NCI-H146 (cell line): ENCODE data around the gene PLSCR2.
"Not testable (repeated sequence)": the region's sequence is repeated elsewhere in the genome, so short reads cannot be mapped to it uniquely, and the experiment has no call there.

Source experiments
- DNase-seq: peaks from one replicate; lab custom pipeline; 2025; lab: John Stamatoyannopoulos, UW

Gene PLSCR2, protein sequence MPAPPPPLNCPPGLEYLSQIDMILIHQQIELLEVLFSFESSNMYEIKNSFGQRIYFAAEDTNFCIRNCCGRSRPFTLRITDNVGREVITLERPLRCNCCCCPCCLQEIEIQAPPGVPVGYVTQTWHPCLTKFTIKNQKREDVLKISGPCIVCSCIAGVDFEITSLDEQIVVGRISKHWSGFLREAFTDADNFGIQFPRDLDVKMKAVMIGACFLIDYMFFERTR

DNA sequence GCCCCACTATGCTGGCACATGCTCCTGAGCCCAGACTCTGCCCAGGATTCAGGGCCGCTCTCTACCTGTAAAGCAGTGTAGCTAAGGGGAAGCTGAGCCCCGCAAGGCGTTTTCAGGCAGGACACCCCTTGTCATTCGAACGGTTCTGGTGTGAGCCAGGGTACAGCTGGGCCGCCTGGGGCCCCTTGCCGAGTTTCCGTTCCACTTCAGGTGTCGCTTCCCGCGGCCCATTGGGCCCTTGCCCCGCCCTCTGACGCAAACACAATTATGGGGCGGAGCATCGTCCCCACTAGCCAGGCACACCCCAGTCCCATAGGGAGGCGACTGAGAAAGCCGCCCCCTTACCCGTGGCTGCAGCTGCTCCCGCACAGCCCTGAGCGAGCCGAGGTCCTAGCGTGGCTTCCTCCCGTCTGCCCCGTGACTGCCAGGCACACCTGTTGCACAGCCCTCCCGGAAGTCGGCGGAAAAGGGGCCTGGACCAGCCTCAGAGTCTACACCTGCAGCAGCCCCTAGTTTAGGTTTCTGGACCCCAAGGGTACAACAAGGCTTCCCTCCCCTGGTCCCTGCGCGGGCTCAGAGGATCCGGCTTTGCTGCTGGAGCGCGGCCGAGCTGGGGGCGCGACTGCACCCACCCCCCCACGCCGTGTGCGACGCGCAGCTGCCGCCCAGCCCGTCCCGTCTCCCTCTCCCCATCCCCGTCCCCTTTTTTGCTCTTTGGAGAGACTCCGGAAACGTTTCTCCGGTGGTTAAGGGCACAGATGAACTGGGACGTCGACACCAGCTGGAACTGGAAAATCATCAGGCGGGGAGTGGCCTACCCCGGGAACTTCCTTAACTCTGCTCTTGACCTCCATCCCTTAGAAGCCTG is at the start of gene PLSCR2:
Gene PLSCR2 (minus strand): TSS at position 412 of the 868 bp plus-strand sequence. CDS start 9,657 bp downstream, outside the sequence.
- peak; percentile 91 for DNase-seq

DNA sequence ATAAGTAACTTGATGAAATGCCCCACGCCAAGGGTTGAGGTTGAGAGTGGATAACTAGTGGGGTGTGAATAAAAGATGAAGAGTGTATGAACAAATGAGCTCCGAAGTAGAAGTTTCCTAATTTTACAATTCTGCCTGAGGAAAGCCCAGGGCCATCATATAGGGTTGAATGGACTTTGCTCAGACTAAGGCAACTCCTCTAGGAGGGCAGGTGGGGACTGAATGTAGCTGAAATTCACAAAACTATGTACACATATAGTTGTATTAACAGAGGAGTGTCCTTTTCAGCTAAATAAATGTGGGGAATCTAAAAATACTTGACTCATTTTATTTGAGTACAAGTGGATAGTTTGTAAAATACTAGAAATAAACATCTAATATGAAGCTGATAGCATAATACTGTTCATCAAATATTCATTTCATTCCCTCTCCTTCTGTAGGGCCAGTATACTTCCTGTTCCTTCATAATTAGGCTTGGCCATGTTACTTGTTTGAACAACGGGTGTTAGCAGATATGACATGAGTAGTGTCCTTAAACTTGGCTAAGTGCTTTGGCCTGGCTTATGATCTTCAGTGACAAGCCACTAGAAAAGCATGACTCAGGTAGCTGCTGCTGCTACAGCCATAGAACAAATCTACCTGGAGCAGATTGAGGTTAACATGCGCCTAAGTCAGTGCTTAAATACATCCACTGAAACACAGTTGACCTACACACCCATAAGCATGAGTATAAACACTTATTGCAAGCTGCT is 48.5 kb upstream of the PLSCR2 start:
- DNase-seq = peak; percentile 69

DNA sequence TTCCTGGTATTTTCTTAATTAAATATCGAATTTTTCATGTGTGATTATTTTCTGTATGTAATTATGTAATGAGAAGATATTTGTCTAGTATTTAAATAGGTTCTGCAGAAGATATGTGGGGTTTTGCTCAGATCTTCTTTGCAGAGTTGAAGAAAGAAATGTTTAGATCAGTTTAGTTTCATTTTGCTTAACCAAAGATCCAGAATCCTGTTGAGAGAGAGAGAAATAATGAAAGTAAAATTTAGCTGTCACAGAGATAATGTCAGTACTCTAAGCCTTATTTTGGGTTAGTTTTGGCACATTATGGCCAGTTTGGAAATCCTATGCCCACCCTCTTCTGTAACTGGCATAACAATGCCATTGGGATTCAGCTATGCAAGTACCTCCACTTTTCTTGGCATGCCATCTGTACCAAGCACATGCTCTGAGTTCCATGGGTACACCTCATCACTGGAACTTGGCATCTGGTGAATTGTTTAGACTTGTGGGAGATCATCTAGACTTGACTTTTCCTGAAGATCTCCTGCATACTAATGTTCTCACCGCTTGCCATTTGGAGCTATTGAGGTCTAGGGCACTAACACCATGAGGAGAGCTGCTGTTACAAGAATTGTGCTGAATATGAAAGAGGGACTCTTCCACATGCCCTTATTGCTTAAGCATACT is 44.2 kb upstream of the PLSCR2 start:
- no peak for DNase-seq

DNA sequence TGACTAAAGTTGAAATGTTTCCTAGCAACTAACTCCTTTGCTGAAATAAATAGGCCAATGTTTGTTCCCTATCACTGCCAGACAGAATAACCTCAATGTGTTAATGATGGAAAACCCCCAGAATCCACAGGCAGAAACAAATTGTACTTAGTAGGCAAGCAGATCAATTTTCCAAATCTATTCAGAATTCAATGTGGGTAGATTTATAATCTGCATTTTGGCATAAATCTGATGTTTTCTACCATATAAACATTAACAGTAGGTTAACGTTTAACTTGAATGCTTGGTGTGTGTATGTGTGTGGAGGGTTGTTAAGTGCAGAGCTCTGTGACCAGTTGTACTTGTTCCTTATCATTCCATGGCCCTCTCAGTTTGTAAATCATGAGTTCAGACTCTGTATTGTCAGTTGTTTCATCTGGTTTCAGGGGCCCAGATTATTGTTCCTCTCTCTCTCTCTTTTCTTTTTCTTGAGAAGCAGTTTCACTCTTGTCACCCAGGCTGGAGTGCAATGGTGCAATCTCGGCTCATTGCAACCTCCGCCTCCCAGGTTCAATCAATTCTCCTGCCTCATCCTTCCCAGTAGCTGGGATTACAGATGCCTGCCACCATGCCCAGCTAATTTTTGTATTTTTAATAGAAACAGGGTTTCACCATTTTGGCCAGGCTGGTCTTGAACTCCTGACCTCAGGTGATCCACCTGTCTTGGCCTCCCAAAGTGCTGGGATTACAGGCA is 42.2 kb upstream of the PLSCR2 start:
- no peak for DNase-seq

DNA sequence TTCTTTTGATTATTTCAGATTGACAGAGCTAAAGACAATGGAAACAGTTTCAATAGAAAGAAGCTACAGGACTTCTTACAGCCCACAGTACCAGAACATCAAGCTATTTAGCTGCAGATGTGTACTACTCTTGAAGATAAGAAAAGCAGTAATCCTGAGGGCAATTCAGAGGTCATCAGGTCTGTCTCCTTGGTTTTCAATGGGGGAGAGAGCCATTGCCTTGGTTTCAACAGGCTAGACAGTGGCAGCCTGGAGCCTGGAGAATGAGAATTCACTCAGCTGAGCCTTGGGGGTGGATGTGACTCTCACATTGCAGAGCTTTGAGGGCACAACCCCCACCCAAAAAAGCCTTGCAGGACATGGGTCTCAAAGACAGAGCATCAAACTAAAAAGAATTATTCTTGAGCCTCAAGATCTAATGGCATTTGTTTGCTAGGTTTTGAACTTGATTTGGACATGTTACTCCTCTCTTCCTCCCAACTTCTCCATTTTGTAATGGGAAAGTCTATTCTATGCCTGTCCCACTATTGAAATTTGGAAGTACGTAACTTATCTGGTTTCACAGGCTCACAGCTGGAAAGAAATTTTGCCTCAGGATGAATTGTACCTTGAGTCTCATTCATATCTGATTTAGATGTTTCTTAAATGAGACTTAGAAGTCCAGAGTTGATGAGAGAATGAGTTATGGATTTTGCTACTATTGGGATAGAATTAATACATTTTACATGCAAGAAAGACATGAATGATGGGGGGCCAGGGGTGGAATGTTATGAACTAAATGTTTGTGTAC is 38.2 kb upstream of the PLSCR2 start:
- no peak for DNase-seq

DNA sequence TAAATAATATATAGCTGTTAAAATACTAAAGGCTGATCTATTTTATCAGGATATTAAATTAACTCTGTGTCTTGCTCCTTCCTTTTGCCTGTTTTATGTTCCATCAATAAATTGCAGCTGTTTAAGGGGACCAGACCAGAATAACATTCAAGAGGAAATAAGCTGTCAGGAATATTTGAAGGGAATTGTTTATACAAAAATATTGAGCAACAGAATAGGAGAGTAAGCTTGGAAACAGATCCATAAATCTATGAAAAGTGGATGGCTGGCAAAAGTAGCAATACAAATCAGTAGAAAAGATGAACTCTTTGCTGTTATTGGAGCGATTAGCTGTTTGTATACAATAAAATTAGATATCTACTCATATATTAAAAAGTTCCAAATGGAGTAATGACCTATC is 36.2 kb upstream of the PLSCR2 start:
- DNase-seq = no peak

DNA sequence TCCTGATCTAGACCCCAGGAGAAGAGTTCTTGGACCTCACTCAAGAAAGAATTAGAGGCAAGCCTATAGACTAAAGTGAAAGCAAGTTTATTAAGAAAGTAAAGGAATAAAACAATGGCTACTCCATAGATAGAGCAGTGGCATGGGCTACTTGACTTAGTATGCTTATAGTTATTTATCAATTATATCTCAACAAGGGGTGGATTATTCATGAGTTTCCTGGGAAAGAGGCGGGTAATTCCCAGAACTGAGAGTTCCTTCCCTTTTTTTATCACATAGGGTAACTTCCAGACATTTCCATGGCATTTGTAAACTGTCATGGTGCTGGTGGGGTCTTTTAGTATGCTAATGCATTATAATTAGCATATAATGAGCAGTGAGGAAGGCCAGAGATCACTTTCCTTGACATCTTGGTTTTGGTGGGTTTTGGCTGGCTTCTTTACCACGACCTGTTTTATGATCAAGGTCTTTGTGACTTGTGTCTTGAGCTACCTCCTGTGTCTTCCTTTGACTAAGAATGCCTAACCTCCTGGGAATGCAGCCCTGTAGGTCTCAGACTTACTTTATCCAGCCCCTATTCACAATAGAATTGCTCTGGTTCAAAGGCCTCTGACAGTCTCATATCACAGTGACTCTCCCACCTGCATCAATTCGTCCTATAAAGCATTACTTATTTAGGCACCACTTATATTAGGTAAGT is 35.3 kb upstream of the PLSCR2 start:
- DNase-seq = no peak

DNA sequence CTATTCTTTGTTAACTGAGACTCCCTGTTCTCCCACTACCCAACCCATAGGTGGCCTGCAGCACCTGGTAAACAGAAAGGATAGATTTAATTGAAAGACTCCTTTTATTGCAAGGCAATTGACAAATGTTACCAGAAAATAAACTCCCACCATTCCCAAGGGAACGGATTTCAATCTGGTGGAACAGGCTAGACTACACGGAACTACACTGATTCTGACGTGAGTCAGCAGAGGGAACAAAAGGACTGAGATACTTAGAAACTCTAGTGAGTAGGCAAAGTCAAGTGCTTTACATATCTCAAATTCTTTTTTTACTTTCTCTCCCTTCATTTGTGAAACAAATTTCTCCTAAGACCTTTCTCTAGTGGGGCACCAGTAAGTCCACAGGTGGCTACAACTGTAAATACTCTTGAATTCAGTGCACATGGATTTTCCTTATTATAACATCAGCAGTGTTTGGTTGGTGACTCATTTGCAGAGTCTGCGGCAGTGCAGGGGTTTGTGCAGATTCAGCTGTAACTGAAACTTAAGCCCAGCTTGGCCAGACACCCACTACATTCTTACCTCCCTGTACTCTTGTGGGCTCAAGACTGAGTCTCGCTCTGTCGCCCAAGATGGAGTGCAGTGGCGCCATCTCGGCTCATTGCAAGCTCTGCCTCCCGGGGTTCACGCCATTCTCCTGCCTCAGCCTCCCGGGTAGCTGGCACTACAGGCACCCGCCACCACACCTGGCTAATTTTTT is 34.3 kb upstream of the PLSCR2 start:
- no peak for DNase-seq

DNA sequence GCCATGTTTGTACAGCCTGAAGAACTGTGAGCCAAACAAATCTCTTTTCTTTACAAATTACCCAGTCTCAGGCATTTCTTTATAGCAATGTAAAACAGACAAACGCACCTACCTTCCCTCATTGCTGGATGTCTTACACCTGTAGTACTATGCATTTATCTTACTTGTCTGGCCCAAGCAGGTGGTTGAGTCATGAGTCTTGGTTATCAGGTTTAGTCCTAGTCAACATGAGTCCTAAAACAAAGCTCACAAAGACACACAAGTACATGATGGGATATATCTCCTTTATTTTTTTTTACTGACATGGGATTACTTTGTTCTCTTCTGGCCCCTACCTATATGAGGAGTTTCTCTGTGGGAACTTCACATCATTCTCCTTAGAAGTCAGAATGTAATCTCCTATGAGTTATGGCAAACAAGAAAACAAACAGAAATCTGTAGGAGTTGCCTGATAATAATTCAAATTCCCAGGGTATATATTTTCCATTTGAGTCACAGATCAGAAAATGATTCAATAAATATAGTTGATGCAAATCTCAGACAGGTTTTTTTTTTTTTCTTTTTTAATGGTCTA is 33.6 kb upstream of the PLSCR2 start:
- no peak for DNase-seq

DNA sequence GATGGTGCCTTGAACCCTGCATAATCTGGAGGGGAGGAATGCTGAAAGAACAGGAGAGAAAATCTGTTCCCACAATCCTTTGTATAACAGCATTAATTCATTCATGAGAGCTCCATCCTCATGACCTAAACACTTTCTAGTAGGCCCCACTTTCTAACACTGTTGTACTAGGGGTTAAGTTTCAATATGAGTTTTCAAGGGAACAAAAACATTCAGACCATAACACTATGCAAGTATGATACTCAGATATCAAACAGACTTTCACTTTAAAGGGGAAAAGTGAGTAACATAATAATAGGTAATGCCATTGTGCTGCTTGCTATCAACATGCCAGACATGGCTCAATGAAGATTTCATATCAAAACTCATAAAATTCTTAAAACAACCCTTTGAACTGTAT is 32.4 kb upstream of the PLSCR2 start:
- no peak for DNase-seq

DNA sequence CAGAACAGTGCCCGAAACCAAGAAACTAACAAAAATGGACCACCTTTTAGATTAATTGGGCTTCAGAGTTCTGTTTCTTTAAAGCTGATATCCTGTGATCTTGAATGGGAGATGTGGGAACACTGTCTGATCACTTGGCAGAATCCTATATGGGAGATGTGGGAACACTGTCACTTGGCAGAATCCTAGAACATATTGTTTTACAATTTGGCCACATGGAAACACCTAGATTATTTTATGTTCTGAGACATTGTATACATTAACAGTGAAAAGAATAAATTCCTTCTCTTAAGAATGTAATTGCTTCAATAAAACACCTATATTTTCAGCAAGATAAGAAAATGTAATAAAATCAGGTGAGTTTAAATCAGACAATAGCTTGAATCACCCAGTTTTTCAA is 30.3 kb upstream of the PLSCR2 start:
- DNase-seq = no peak

DNA sequence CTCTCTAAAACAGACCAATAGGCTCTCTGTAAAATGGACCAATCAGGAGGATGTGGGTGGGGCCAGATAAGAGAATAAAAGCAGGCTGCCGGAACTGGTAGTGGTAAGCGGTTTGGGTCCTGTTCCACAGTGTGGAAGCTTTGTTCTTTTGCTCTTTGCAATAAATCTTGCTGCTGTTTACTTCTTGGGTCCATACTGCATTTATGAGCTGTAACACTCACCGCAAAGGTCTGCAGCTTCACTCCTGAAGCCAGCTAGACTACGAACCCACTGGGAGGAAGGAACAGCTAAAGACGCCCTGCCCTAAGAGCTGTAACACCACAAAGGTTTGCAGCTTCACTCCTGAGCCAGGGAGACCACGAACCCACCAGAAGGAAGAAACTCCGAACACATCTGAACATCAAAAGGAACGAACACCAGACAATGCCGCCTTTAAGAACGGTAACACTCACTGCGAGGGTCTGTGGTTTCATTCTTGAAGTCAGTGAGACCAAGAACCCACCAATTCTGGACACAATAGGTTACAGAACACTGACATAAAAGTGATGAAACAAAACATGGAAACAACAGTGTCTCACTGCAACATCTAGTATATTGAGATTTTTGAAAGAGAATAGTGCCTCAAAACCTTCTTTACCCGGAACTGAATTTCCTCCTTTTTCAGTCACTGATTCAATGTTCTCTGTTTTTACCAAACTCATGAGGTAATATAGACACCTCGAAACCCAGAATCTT is 28.8 kb upstream of the PLSCR2 start:
- no peak for DNase-seq

DNA sequence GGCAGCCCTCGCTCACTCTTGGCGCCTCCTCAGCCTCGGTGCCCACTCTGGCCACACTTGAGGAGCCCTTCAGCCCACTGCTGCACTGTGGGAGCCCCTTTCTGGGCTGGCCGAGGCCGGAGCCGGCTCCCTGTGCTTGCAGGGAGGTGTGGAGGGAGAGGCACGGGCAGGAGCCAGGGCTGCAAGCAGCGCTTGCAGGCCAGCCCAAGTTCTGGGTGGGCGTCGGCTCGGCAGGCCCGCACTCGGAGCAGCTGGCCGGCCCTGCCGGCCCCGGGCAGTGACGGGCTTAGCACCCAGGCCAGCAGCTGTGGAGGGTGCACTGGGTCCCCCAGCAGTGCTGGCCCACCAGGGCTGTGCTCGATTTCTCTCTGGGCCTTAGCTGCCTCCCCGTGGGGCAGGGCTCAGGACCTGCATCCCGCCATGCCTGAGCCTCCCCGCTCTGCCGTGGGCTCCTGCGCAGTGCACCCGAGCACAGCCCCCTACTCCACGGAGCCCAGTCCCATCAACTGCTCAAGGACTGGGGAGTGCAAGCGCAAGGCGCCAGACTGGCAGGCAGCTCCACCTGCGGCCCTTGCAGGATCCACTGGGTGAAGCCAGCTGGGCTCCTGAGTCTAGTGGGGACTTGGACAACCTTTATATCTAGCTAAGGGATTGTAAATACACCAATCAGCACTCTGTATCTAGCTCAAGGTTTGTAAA is 27.9 kb upstream of the PLSCR2 start:
- DNase-seq = not testable (repeated sequence)

DNA sequence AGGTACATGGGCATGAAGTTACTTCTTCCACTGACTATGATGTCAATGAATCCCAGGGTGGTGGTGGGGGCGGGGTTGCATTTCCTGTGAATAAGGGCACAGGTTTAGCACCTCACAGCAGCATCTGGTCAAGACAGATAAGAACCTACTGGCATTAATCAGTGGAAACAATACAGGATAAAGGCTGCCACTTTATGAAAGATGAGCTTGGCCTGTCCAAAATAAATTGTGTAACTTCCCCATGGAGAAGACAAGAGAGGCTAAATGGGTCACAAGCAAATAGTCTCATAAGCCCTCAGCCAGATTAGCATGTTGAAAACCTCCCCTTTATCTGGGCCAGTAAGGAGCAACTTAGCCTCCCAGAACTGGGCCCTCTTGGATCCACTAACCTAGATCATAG is 27.4 kb upstream of the PLSCR2 start:
- no peak for DNase-seq

DNA sequence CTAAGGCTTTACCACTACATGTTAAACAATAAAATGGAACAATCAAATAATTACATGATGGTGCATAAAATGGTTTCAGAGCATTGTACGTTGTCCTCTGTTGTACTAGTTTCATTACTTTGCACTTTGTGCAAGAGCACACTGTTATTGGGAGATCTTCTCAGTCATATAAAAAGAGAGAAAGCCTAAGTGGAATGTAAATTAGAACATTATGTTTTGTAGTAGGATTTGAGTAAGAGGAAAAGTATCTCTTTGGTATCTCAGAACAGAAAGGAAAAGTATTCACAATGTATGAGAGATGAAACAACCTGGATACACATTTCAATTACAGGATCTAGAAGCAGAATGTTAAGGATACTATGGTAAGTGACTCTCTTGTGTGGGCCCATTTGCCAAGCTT is 26.9 kb upstream of the PLSCR2 start:
- DNase-seq = no peak

DNA sequence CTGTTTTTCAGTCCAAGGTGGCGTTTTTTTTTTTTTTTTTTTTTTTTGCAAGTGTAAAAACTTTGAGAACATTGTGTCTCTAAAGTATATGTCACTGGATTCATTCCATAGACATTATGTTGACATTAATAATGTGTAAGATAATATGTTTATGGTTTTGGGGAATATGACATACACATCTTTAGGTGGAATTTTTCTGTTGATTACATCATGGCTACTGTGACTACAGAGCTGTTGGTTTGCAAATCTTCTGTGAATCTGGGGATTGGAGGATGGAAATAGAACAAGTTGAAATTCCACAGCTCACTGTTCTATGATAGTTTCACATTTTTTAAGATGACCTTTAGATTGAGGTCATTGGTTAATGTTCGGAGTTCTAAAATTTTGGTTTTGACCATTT is 24.4 kb upstream of the PLSCR2 start:
- no peak for DNase-seq

DNA sequence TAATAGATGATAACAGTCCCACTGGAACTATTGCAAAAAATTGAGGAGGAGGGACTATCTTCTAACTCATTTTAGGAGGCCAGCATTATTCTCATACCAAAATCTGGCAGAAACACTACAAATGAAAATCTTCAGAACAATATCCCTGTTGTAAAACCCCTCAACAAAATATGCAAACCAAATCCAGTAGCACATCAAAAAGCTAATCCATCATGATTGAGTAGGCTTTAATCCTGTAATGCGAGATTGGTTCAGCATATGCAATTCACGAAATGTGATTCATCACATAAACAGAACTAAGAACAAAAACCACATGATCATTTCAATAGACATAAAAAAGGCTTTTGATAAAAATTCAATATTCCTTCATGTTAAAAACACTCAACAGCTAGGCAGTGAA is 23.9 kb upstream of the PLSCR2 start:
- DNase-seq = no peak

DNA sequence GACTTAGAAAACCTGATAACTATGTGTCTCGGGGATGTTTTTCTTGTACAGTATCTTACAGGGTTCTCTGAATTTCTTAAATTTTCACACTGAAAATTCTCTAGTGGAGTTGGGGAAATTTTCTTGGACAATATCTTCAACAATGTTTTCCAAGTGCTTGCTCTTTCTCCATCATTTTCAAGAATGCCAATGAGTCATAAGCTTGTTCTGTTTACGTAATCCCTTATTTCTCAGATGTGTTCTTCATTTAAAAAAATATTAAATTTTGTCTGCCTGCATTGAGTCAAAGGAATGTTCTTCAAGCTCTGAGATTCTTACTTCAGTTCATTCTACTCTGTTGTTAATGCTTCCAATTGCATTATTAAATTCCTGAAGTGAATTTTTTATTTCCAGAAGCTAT is 21.9 kb upstream of the PLSCR2 start:
- DNase-seq = no peak
